NCI-H1048 (cell line): ENCODE measurements around the gene CHRNA3.
"Not testable (repeated sequence)": the region's sequence is repeated elsewhere in the genome, so short reads cannot be mapped to it uniquely, and the experiment has no call there.

Experiments used
- DNase-seq: peaks from one replicate; lab custom pipeline; 2025; lab: John Stamatoyannopoulos, UW

Gene CHRNA3

DNA sequence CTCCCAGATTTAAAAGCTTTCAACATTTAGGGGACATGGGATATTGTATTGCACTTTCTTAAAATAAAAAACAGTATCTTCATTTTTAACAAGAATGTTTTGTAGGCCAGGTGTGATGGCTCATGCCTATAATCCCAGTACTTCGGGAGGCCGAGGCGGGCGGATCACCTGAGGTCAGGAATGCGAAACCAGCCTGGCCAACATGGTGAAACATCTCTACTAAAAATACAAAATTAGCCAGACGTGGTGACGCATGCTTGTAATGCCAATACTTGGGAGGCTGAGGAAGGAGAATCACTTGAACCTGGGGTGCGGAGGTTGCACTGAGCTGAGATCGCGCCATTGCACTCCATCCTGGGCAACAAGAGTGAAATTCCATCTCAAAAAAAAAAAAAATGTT is 60.6 kb downstream of the CHRNA3 start:
- DNase-seq, result not testable (repeated sequence)

DNA sequence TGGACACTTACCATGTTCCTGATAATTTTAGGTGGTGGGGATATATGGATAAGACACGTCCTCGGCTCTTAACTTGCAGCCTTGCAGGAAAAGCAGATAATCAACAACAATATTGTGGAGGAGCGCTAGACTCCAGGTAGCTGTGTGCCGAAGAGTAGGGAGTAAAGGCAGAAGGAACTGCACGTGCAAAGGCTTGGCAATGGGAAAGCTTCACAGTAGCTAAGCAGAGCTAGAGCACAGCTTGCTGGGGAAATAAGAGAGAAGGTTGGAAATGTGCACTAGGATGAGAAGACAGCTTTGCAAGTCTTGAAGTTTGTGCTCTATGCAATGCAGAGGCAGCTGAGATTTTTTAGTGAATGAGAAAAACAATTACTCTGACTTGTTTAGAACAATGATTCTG is 68.2 kb downstream of the CHRNA3 start:
- DNase-seq, result no peak

DNA sequence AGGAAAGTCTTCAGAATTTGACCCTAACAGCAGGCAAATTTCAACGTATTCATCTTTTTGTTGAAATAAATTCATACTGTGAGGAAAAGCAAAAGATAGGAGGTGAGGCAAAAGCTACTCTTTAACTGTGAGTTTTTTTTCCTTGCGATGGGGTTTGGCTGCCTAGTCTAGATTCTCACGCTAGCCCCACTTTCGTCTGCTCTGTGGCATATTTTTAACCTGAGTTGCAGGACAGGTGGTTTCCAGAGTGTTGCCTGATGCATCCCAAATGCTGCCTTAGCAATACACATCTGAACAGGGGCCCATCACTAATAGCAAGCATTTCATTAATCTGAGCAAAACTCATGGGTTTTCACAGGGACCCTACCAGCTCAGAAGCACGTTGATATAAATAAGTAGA is 68.9 kb downstream of the CHRNA3 start:
- no peak for DNase-seq

DNA sequence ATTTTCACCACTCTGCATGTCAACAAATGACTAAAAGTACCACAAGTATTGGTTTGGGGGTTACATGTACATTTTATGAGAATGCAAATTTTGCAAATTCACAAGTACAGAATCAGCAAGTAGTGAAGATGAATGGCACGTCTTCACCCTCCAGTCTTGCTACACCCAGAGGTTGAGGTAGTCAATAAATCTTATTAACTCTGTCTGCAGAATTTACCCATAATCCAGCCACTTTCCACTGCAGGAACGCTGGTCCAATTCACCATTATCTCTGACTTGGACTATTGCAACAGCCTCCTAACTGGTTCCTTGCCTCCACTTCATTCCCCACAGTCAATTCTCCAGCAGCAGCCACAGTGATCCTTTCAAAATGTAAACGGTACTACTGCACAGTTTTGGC is 70.0 kb downstream of the CHRNA3 start:
- DNase-seq, result no peak

DNA sequence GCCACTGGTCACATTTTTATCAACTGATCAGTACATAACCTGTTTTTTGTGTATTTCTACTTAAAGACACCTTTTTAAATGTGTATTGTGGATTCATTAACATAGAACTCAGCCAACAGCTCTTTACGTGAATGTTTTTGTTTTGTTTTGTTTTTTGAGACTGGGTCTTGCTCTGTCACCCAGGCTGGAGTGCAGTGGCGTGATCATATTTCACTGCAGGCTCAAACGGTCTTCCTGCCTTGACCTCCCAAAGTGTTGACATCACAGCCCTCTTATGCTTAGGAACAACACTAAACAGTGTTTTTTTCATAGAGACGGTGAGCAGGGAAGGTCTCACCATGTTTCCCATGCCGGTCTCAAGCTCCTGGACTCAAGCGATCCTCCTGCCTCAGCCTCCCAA is 70.6 kb downstream of the CHRNA3 start:
- DNase-seq, result no peak
